C4-2B (cell line): ENCODE results near the gene SLC37A4.
"Not testable (repeated sequence)": the region's sequence is repeated elsewhere in the genome, so short reads cannot be mapped to it uniquely, and the experiment has no call there.

ENCODE experiments used
- ZFX ChIP-seq: fragments of 450-650 bp; IDR thresholded peaks from 2 replicates; pipeline ENCODE4 v1.6.1; 2017
- TF ChIP-seq, protein P1 (sequence below): fragments of 450-650 bp; conservative IDR thresholded peaks from 2 replicates; pipeline ENCODE4 v1.5.1; 2017; ENCODE audit warnings: mild to moderate bottlenecking

DNA sequence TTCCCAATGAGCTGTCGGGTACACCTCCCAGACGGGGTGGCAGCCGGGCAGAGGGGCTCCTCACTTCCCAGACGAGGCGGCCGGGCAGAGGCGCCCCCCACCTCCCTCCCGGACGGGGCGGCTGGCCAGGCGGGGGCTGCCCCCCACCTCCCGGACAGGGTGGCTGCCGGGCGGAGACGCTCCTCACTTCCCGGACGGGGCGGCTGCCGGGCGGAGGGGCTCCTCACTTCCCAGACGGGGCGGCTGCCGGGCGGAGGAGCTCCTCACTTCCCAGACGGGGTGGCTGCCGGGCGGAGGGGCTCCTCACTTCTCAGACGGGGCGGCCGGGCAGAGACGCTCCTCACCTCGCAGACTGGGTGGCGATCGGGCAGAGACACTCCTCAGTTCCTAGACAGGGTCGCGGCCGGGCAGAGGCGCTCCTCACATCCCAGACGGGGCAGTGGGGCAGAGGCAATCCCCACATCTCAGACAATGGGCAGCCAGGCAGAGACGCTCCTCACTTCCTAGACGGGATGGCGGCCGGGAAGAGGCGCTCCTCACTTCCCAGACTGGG is 39.1 kb downstream of the SLC37A4 start:
- TF ChIP-seq, protein P1, sequence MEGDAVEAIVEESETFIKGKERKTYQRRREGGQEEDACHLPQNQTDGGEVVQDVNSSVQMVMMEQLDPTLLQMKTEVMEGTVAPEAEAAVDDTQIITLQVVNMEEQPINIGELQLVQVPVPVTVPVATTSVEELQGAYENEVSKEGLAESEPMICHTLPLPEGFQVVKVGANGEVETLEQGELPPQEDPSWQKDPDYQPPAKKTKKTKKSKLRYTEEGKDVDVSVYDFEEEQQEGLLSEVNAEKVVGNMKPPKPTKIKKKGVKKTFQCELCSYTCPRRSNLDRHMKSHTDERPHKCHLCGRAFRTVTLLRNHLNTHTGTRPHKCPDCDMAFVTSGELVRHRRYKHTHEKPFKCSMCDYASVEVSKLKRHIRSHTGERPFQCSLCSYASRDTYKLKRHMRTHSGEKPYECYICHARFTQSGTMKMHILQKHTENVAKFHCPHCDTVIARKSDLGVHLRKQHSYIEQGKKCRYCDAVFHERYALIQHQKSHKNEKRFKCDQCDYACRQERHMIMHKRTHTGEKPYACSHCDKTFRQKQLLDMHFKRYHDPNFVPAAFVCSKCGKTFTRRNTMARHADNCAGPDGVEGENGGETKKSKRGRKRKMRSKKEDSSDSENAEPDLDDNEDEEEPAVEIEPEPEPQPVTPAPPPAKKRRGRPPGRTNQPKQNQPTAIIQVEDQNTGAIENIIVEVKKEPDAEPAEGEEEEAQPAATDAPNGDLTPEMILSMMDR, result not testable (repeated sequence)
- TF ChIP-seq ZFX, result not testable (repeated sequence)
